Measurements from ENCODE around the gene PPP2R5D. TPM values are rescaled to one million over a fixed set of nuclear protein-coding genes. Genes with fewer than 3 reads are reported as not detected.

PPP2R5D gene
- total RNA-seq (45.8 TPM), polyA plus RNA-seq (25.0 TPM)
- long read RNA-seq, donor 1, partial matches to known transcripts: 0 of 2 reads
- long read RNA-seq, donor 1, other reads (novel, unspliced or antisense): 0 of 2 reads
- long read RNA-seq, donor 2: 0 reads
- long read RNA-seq, donor 3, transcript PPP2R5D-208 (16 exons, 3,044 nt): major isoform, 8 of 232 reads
- long read RNA-seq, donor 3, partial matches to known transcripts: 207 of 232 reads
- long read RNA-seq, donor 3, other reads (novel, unspliced or antisense): 17 of 232 reads
- long read RNA-seq, donor 4, transcript PPP2R5D-208 (16 exons, 3,044 nt): major isoform, 5 of 136 reads
- long read RNA-seq, donor 4, partial matches to known transcripts: 122 of 136 reads
- long read RNA-seq, donor 4, other reads (novel, unspliced or antisense): 9 of 136 reads
- long read RNA-seq, donor 5, transcript PPP2R5D-208 (16 exons, 3,044 nt): major isoform, 7 of 136 reads
- long read RNA-seq, donor 5, partial matches to known transcripts: 129 of 136 reads
- long read RNA-seq, donor 5, other reads (novel, unspliced or antisense): 0 of 136 reads
- long read RNA-seq, donor 6, transcript PPP2R5D-208 (16 exons, 3,044 nt): major isoform, 15 of 154 reads
- long read RNA-seq, donor 6, partial matches to known transcripts: 98 of 154 reads
- long read RNA-seq, donor 6, other reads (novel, unspliced or antisense): 40 of 154 reads
- long read RNA-seq, donor 7, transcript PPP2R5D-208 (16 exons, 3,044 nt): major isoform, 16 of 37 reads
- long read RNA-seq, donor 7, partial matches to known transcripts: 21 of 37 reads
- long read RNA-seq, donor 7, other reads (novel, unspliced or antisense): 0 of 37 reads
- long read RNA-seq, donor 8, partial matches to known transcripts: 0 of 4 reads
- long read RNA-seq, donor 8, other reads (novel, unspliced or antisense): 0 of 4 reads
- long read RNA-seq, donor 9, transcript PPP2R5D-208 (16 exons, 3,044 nt): major isoform, 12 of 18 reads
- long read RNA-seq, donor 9, partial matches to known transcripts: 6 of 18 reads
- long read RNA-seq, donor 9, other reads (novel, unspliced or antisense): 0 of 18 reads
- long read RNA-seq, donor 10, transcript PPP2R5D-208 (16 exons, 3,044 nt): major isoform, 6 of 128 reads
- long read RNA-seq, donor 10, partial matches to known transcripts: 26 of 128 reads
- long read RNA-seq, donor 10, other reads (novel, unspliced or antisense): 96 of 128 reads

DNA sequence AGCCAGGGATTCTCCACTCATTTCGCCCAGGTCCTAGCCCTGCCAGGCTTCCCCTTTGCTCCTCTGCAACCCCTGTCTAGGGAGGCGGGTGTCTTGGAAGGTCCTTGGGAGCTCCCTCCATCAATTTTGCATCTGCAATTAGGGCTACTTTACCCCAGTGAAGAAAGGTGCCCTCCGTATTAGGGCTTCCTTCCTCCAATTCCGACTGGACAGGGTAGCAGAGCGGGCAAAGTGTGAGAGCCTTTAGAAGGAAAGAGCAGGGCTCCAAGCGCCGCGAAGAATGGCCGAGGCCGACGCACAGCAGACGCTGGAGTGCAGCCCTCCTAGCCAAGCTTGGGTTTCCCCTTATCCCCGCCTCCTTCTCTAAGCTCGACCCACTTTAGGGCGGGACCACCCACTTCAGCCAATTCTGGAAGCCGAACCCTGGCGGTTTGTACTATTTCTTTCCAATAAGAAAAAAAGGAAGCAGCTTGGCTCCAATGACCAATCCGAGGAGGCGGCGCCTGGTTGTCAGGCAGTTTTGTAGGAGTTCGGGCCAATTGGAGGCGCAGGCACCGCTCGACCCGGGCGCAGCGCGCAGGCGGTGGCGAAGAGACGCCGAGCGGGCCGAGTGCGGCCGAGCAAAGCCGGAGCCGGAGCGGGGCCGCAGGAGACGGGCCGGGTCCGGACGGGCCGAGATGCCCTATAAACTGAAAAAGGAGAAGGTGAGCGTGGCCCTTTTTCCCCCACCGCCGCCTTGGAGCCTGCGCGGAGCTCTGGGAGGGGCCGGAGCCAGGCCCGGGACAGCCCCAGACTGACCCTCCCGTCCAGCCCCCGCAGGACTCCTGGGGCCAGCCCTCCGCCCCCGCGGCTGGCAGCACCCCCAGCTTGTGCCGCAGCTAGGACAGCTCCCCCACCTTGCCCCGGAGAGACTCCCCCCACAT, at the start of gene PPP2R5D:
TSS of gene PPP2R5D (plus strand) at position 570 of the 923 bp plus-strand sequence. CDS start at position 678, 108 bp downstream.
- H3K4me1 ChIP-seq (ENCODE audit: control insufficient read depth in 2 of 2, insufficient read depth in 2 of 2, low read length in 2 of 2): peaks cover 25 to 46% of the 10 kb centered on the region in 2 donors
- peak within 1 kb of the TSS; percentile 96 for H3K27ac ChIP-seq (ENCODE audit: low read depth in 1 of 2, low read length in 1 of 2)
- WGBS: under 1% methylated on average over 59 of the region's 59 CpGs

GRCh38 chr6:42935322-42935721, 49.0 kb upstream of the PPP2R5D start:
- Histone ChIP-seq H3K4me3 (ENCODE audit: low read length in 2 of 2) (no peak overlapping the region), H3K27ac (ENCODE audit: low read depth in 1 of 2, low read length in 1 of 2) (no peak overlapping the region), H3K27me3 (ENCODE audit: control insufficient read depth in 2 of 2, insufficient read depth in 1 of 2, low read length in 1 of 2) (no peaks in the 10 kb centered on the region), H3K9me3 (ENCODE audit: control insufficient read depth in 2 of 2, insufficient read depth in 1 of 2, low read length in 1 of 2) (no peaks in the 10 kb centered on the region), H3K4me1 (ENCODE audit: control insufficient read depth in 2 of 2, insufficient read depth in 2 of 2, low read length in 2 of 2) (peaks cover 21 to 41% of the 10 kb centered on the region in 2 donors), H3K36me3 (ENCODE audit: control insufficient read depth in 2 of 2, insufficient read depth in 2 of 2, low read length in 1 of 2) (peaks cover 61 to 85% of the 10 kb centered on the region in 2 donors)
- WGBS: 54% methylated on average over 7 of the region's 7 CpGs
- no peak for DNase-seq (ENCODE audit: low read depth in 6 of 9, low spot score in 9 of 9)

More for the DNA sequence above, at the start of gene PPP2R5D:
- H3K27me3 ChIP-seq (ENCODE audit: control insufficient read depth in 2 of 2, insufficient read depth in 1 of 2, low read length in 1 of 2): no peaks in the 10 kb centered on the region
- peak; percentile 94 to 100 (median 97) for DNase-seq (ENCODE audit: low read depth in 6 of 9, low spot score in 9 of 9)
- peaks cover 15 to 22% of the 10 kb centered on the region in 2 donors for H3K36me3 ChIP-seq (ENCODE audit: control insufficient read depth in 2 of 2, insufficient read depth in 2 of 2, low read length in 1 of 2)
- H3K9me3 ChIP-seq (ENCODE audit: control insufficient read depth in 2 of 2, insufficient read depth in 1 of 2, low read length in 1 of 2): peaks cover 0 to 3% of the 10 kb centered on the region in 2 donors
- peak within 1 kb of the TSS; percentile 83 to 91 for H3K4me3 ChIP-seq (ENCODE audit: low read length in 2 of 2)

GRCh38 chr6:42936398-42936797, 48.0 kb upstream of the PPP2R5D start:
- Histone ChIP-seq H3K4me1 (ENCODE audit: control insufficient read depth in 2 of 2, insufficient read depth in 2 of 2, low read length in 2 of 2) (peaks cover 13 to 30% of the 10 kb centered on the region in 2 donors), H3K9me3 (ENCODE audit: control insufficient read depth in 2 of 2, insufficient read depth in 1 of 2, low read length in 1 of 2) (no peaks in the 10 kb centered on the region), H3K27ac (ENCODE audit: low read depth in 1 of 2, low read length in 1 of 2) (no peak overlapping the region), H3K27me3 (ENCODE audit: control insufficient read depth in 2 of 2, insufficient read depth in 1 of 2, low read length in 1 of 2) (no peaks in the 10 kb centered on the region), H3K4me3 (ENCODE audit: low read length in 2 of 2) (no peak overlapping the region), H3K36me3 (ENCODE audit: control insufficient read depth in 2 of 2, insufficient read depth in 2 of 2, low read length in 1 of 2) (peaks cover 69 to 90% of the 10 kb centered on the region in 2 donors)
- DNase-seq (ENCODE audit: low read depth in 6 of 9, low spot score in 9 of 9): no peak
- 95% methylated on average over 11 of the region's 11 CpGs for WGBS

GRCh38 chr6:42937548-42938427, 46.6 kb upstream of the PPP2R5D start:
- Histone ChIP-seq H3K27ac (ENCODE audit: low read depth in 1 of 2, low read length in 1 of 2) (no peak overlapping the region), H3K4me3 (ENCODE audit: low read length in 2 of 2) (no peak overlapping the region), H3K9me3 (ENCODE audit: control insufficient read depth in 2 of 2, insufficient read depth in 1 of 2, low read length in 1 of 2) (no peaks in the 10 kb centered on the region), H3K36me3 (ENCODE audit: control insufficient read depth in 2 of 2, insufficient read depth in 2 of 2, low read length in 1 of 2) (peaks cover 81 to 94% of the 10 kb centered on the region in 2 donors), H3K4me1 (ENCODE audit: control insufficient read depth in 2 of 2, insufficient read depth in 2 of 2, low read length in 2 of 2) (peaks cover 2 to 16% of the 10 kb centered on the region in 2 donors), H3K27me3 (ENCODE audit: control insufficient read depth in 2 of 2, insufficient read depth in 1 of 2, low read length in 1 of 2) (no peaks in the 10 kb centered on the region)
- 96% methylated on average over 13 of the region's 13 CpGs for WGBS
- DNase-seq (ENCODE audit: low read depth in 6 of 9, low spot score in 9 of 9): no peak

GRCh38 chr6:42938428-42938796, 46.0 kb upstream of the PPP2R5D start:
- Histone ChIP-seq H3K27me3 (ENCODE audit: control insufficient read depth in 2 of 2, insufficient read depth in 1 of 2, low read length in 1 of 2) (no peaks in the 10 kb centered on the region), H3K27ac (ENCODE audit: low read depth in 1 of 2, low read length in 1 of 2) (no peak overlapping the region), H3K4me1 (ENCODE audit: control insufficient read depth in 2 of 2, insufficient read depth in 2 of 2, low read length in 2 of 2) (peaks cover 0 to 11% of the 10 kb centered on the region in 2 donors), H3K4me3 (ENCODE audit: low read length in 2 of 2) (no peak overlapping the region), H3K36me3 (ENCODE audit: control insufficient read depth in 2 of 2, insufficient read depth in 2 of 2, low read length in 1 of 2) (peaks cover 85 to 94% of the 10 kb centered on the region in 2 donors), H3K9me3 (ENCODE audit: control insufficient read depth in 2 of 2, insufficient read depth in 1 of 2, low read length in 1 of 2) (no peaks in the 10 kb centered on the region)
- WGBS: 99% methylated on average over 5 of the region's 5 CpGs
- DNase-seq (ENCODE audit: low read depth in 6 of 9, low spot score in 9 of 9): no peak

DNA sequence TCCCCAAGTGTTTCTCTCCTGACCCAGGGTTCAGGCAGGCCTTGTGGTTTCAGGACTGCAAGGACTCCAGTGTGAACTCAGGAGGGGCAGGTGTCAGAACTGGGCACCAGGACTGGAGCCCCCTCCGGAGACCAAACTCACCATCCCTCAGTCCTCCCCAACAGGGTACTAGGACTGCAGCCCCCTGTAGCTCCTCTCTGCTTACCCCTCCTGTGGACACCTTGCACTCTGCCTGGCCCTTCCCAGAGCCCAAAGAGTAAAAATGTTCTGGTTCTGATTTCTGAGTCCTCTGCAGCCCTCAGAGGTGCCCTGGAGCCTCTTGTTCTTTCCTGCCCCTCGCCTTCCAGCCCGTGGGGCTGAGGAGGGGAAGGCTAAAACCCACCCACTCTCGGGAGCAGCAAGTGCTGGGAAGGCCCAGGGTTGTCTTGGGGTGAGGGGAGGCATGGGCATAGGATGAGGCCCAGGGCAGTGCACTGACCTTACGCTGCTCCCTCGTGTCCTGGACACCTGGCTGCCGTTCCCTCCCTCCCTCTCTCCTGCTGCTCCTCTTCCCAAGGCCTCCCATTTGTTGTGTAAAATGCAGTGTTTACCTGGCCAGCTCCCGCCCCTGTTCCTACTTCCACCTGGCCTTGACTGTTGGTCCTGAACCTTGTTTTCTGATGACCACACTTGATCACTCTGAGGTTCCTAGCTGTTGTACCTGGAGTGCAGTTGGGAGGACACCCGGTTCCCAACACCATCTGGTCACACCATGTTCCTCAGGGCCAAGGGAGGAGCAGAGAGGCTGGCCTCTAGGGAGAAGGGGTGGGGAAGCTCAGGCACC, 45.2 kb upstream of the PPP2R5D start:
- no peak overlapping the region for H3K27ac ChIP-seq (ENCODE audit: low read depth in 1 of 2, low read length in 1 of 2)
- H3K36me3 ChIP-seq (ENCODE audit: control insufficient read depth in 2 of 2, insufficient read depth in 2 of 2, low read length in 1 of 2): peaks cover 89 to 95% of the 10 kb centered on the region in 2 donors
- H3K9me3 ChIP-seq (ENCODE audit: control insufficient read depth in 2 of 2, insufficient read depth in 1 of 2, low read length in 1 of 2): no peaks in the 10 kb centered on the region
- 98% methylated on average over 9 of the region's 9 CpGs for WGBS
- peaks cover 0 to 10% of the 10 kb centered on the region in 2 donors for H3K4me1 ChIP-seq (ENCODE audit: control insufficient read depth in 2 of 2, insufficient read depth in 2 of 2, low read length in 2 of 2)
- no peak overlapping the region for H3K4me3 ChIP-seq (ENCODE audit: low read length in 2 of 2)
- DNase-seq (ENCODE audit: low read depth in 6 of 9, low spot score in 9 of 9): no peak
- H3K27me3 ChIP-seq (ENCODE audit: control insufficient read depth in 2 of 2, insufficient read depth in 1 of 2, low read length in 1 of 2): no peaks in the 10 kb centered on the region

DNA sequence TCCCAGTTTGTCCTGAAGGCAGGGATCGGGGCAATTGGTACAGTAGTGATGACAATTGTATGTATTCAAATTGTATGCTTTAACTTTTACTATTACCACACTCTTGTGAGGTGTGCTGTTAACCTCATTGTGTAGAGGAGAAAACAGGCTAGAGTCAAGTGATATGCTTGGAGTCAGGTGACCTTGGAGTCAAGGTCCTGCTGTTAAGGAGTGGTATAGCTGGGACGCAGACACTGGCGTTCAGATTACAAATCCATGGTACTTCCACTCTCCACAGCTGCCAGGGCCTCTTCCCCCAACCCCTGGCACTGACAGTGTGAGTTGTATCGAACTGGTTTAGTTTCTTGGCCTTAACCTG, 44.6 kb upstream of the PPP2R5D start:
- H3K27ac ChIP-seq (ENCODE audit: low read depth in 1 of 2, low read length in 1 of 2): no peak overlapping the region
- peaks cover 0 to 7% of the 10 kb centered on the region in 2 donors for H3K4me1 ChIP-seq (ENCODE audit: control insufficient read depth in 2 of 2, insufficient read depth in 2 of 2, low read length in 2 of 2)
- 96% methylated on average over 4 of the region's 4 CpGs for WGBS
- no peaks in the 10 kb centered on the region for H3K27me3 ChIP-seq (ENCODE audit: control insufficient read depth in 2 of 2, insufficient read depth in 1 of 2, low read length in 1 of 2)
- no peak overlapping the region for H3K4me3 ChIP-seq (ENCODE audit: low read length in 2 of 2)
- peaks cover 86 to 93% of the 10 kb centered on the region in 2 donors for H3K36me3 ChIP-seq (ENCODE audit: control insufficient read depth in 2 of 2, insufficient read depth in 2 of 2, low read length in 1 of 2)
- DNase-seq (ENCODE audit: low read depth in 6 of 9, low spot score in 9 of 9): no peak
- no peaks in the 10 kb centered on the region for H3K9me3 ChIP-seq (ENCODE audit: control insufficient read depth in 2 of 2, insufficient read depth in 1 of 2, low read length in 1 of 2)
